ENCODE data around the gene STX4. TPM values are rescaled to one million over a fixed set of nuclear protein-coding genes. Genes with fewer than 3 reads are reported as not detected.

Gene STX4
- polyA plus RNA-seq, 4 donors, result 64.6 to 115 (median 91.5) TPM

- FAIRE-seq, result no peak
- no peak overlapping the region for H3K4me3 ChIP-seq (ENCODE audit: low read depth in 1 of 3, low read length in 3 of 3)
- no peaks in the 10 kb centered on the region for H3K27me3 ChIP-seq (ENCODE audit: control insufficient read depth in 3 of 3, insufficient read depth in 3 of 3, low read length in 3 of 3)
- peaks cover 0 to 9% (median 0%) of the 10 kb centered on the region in 3 donors for H3K4me1 ChIP-seq (ENCODE audit: control insufficient read depth in 3 of 3, insufficient read depth in 2 of 3, low read depth in 1 of 3, low read length in 2 of 3)
- 90% methylated on average over 10 of the region's 10 CpGs for WGBS, 3 donors
- H3K36me3 ChIP-seq (ENCODE audit: control insufficient read depth in 3 of 3, insufficient read depth in 2 of 3, low read depth in 1 of 3, low read length in 3 of 3), result peaks cover 19 to 35% (median 20%) of the 10 kb centered on the region in 3 donors
- DNase-seq, result no peak
- H3K27ac ChIP-seq (ENCODE audit: low read depth in 1 of 3, low read length in 2 of 3), result peak overlapping the region in 1 of 3 donors; percentile 9
- H3K9me3 ChIP-seq (ENCODE audit: control insufficient read depth in 2 of 2, insufficient read depth in 1 of 2, low read depth in 1 of 2, low read length in 1 of 2), result no peaks in the 10 kb centered on the region
Observed at GRCh38 chr16:31042866-31043265, 9.5 kb downstream of the STX4 start.

GRCh38 chr16:31043352-31043751 lies 10.0 kb downstream of the STX4 start:
- H3K27me3 ChIP-seq (ENCODE audit: control insufficient read depth in 3 of 3, insufficient read depth in 3 of 3, low read length in 3 of 3), result no peaks in the 10 kb centered on the region
- no peak overlapping the region for H3K4me3 ChIP-seq (ENCODE audit: low read depth in 1 of 3, low read length in 3 of 3)
- no peaks in the 10 kb centered on the region for H3K9me3 ChIP-seq (ENCODE audit: control insufficient read depth in 2 of 2, insufficient read depth in 1 of 2, low read depth in 1 of 2, low read length in 1 of 2)
- no peak for FAIRE-seq
- H3K27ac ChIP-seq (ENCODE audit: low read depth in 1 of 3, low read length in 2 of 3), result peak overlapping the region in 1 of 3 donors; percentile 9
- peak in 1 of 2 donors; percentile 43 for DNase-seq
- peaks cover 16 to 30% (median 19%) of the 10 kb centered on the region in 3 donors for H3K36me3 ChIP-seq (ENCODE audit: control insufficient read depth in 3 of 3, insufficient read depth in 2 of 3, low read depth in 1 of 3, low read length in 3 of 3)
- peaks cover 0 to 9% (median 0%) of the 10 kb centered on the region in 3 donors for H3K4me1 ChIP-seq (ENCODE audit: control insufficient read depth in 3 of 3, insufficient read depth in 2 of 3, low read depth in 1 of 3, low read length in 2 of 3)
- 40 to 68% (median 42%) methylated on average over 1 of the region's 1 CpG for WGBS, 3 donors

GRCh38 chr16:31043898-31044481 lies 10.6 kb downstream of the STX4 start:
- H3K27me3 ChIP-seq (ENCODE audit: control insufficient read depth in 3 of 3, insufficient read depth in 3 of 3, low read length in 3 of 3), result no peaks in the 10 kb centered on the region
- peak overlapping the region in 1 of 3 donors; percentile 46 for H3K27ac ChIP-seq (ENCODE audit: low read depth in 1 of 3, low read length in 2 of 3)
- WGBS, 3 donors, result 63 to 77% (median 64%) methylated on average over 4 of the region's 4 CpGs
- peak; percentile 55 to 81 for DNase-seq
- H3K4me1 ChIP-seq (ENCODE audit: control insufficient read depth in 3 of 3, insufficient read depth in 2 of 3, low read depth in 1 of 3, low read length in 2 of 3), result peaks cover 0 to 9% (median 0%) of the 10 kb centered on the region in 3 donors
- H3K9me3 ChIP-seq (ENCODE audit: control insufficient read depth in 2 of 2, insufficient read depth in 1 of 2, low read depth in 1 of 2, low read length in 1 of 2), result no peaks in the 10 kb centered on the region
- FAIRE-seq, result no peak
- H3K36me3 ChIP-seq (ENCODE audit: control insufficient read depth in 3 of 3, insufficient read depth in 2 of 3, low read depth in 1 of 3, low read length in 3 of 3), result peaks cover 11 to 24% (median 14%) of the 10 kb centered on the region in 3 donors
- H3K4me3 ChIP-seq (ENCODE audit: low read depth in 1 of 3, low read length in 3 of 3), result no peak overlapping the region

GRCh38 chr16:31050280-31051030 lies 17.1 kb downstream of the STX4 start:
- WGBS, 3 donors, result 76 to 81% (median 80%) methylated on average over 10 of the region's 10 CpGs
- Histone ChIP-seq H3K9me3 (ENCODE audit: control insufficient read depth in 2 of 2, insufficient read depth in 1 of 2, low read depth in 1 of 2, low read length in 1 of 2) (no peaks in the 10 kb centered on the region), H3K27ac (ENCODE audit: low read depth in 1 of 3, low read length in 2 of 3) (no peak overlapping the region), H3K36me3 (ENCODE audit: control insufficient read depth in 3 of 3, insufficient read depth in 2 of 3, low read depth in 1 of 3, low read length in 3 of 3) (no peaks in the 10 kb centered on the region), H3K4me1 (ENCODE audit: control insufficient read depth in 3 of 3, insufficient read depth in 2 of 3, low read depth in 1 of 3, low read length in 2 of 3) (peaks cover 0 to 3% (median 0%) of the 10 kb centered on the region in 3 donors), H3K27me3 (ENCODE audit: control insufficient read depth in 3 of 3, insufficient read depth in 3 of 3, low read length in 3 of 3) (no peaks in the 10 kb centered on the region), H3K4me3 (ENCODE audit: low read depth in 1 of 3, low read length in 3 of 3) (no peak overlapping the region)
- FAIRE-seq (no peak), DNase-seq (no peak)

- WGBS, 3 donors, result 9 to 52% (median 10%) methylated on average over 2 of the region's 2 CpGs
- Histone ChIP-seq H3K4me3 (ENCODE audit: low read depth in 1 of 3, low read length in 3 of 3) (no peak overlapping the region), H3K9me3 (ENCODE audit: control insufficient read depth in 2 of 2, insufficient read depth in 1 of 2, low read depth in 1 of 2, low read length in 1 of 2) (no peaks in the 10 kb centered on the region), H3K4me1 (ENCODE audit: control insufficient read depth in 3 of 3, insufficient read depth in 2 of 3, low read depth in 1 of 3, low read length in 2 of 3) (peaks cover 0 to 3% (median 0%) of the 10 kb centered on the region in 3 donors), H3K36me3 (ENCODE audit: control insufficient read depth in 3 of 3, insufficient read depth in 2 of 3, low read depth in 1 of 3, low read length in 3 of 3) (no peaks in the 10 kb centered on the region), H3K27me3 (ENCODE audit: control insufficient read depth in 3 of 3, insufficient read depth in 3 of 3, low read length in 3 of 3) (no peaks in the 10 kb centered on the region), H3K27ac (ENCODE audit: low read depth in 1 of 3, low read length in 2 of 3) (peak overlapping the region in 1 of 3 donors; percentile 23)
- DNase-seq (peak; percentile 81 to 86), FAIRE-seq (no peak)
Observed at GRCh38 chr16:31052114-31052513, 18.8 kb downstream of the STX4 start.

- Histone ChIP-seq H3K27me3 (ENCODE audit: control insufficient read depth in 3 of 3, insufficient read depth in 3 of 3, low read length in 3 of 3) (no peaks in the 10 kb centered on the region), H3K27ac (ENCODE audit: low read depth in 1 of 3, low read length in 2 of 3) (no peak overlapping the region), H3K4me3 (ENCODE audit: low read depth in 1 of 3, low read length in 3 of 3) (no peak overlapping the region), H3K9me3 (ENCODE audit: control insufficient read depth in 2 of 2, insufficient read depth in 1 of 2, low read depth in 1 of 2, low read length in 1 of 2) (no peaks in the 10 kb centered on the region), H3K36me3 (ENCODE audit: control insufficient read depth in 3 of 3, insufficient read depth in 2 of 3, low read depth in 1 of 3, low read length in 3 of 3) (peaks cover 0 to 12% (median 0%) of the 10 kb centered on the region in 3 donors), H3K4me1 (ENCODE audit: control insufficient read depth in 3 of 3, insufficient read depth in 2 of 3, low read depth in 1 of 3, low read length in 2 of 3) (peaks cover 0 to 3% (median 0%) of the 10 kb centered on the region in 3 donors)
- WGBS, 3 donors, result 82 to 93% (median 83%) methylated on average over 4 of the region's 4 CpGs
- no peak for FAIRE-seq
- DNase-seq, result no peak
Observed at GRCh38 chr16:31055613-31056012, 22.3 kb downstream of the STX4 start.

GRCh38 chr16:31061126-31061812 lies 27.9 kb downstream of the STX4 start:
- FAIRE-seq, result no peak
- 95 to 98% (median 95%) methylated on average over 37 to 42 of the region's 42 CpGs for WGBS, 3 donors
- no peak for DNase-seq
- Histone ChIP-seq H3K4me1 (ENCODE audit: control insufficient read depth in 3 of 3, insufficient read depth in 2 of 3, low read depth in 1 of 3, low read length in 2 of 3) (no peaks in the 10 kb centered on the region), H3K9me3 (ENCODE audit: control insufficient read depth in 2 of 2, insufficient read depth in 1 of 2, low read depth in 1 of 2, low read length in 1 of 2) (no peaks in the 10 kb centered on the region), H3K36me3 (ENCODE audit: control insufficient read depth in 3 of 3, insufficient read depth in 2 of 3, low read depth in 1 of 3, low read length in 3 of 3) (peaks cover 0 to 42% (median 8%) of the 10 kb centered on the region in 3 donors), H3K27me3 (ENCODE audit: control insufficient read depth in 3 of 3, insufficient read depth in 3 of 3, low read length in 3 of 3) (no peaks in the 10 kb centered on the region), H3K27ac (ENCODE audit: low read depth in 1 of 3, low read length in 2 of 3) (no peak overlapping the region), H3K4me3 (ENCODE audit: low read depth in 1 of 3, low read length in 3 of 3) (no peak overlapping the region)

- no peaks in the 10 kb centered on the region for H3K9me3 ChIP-seq (ENCODE audit: control insufficient read depth in 2 of 2, insufficient read depth in 1 of 2, low read depth in 1 of 2, low read length in 1 of 2)
- no peaks in the 10 kb centered on the region for H3K4me1 ChIP-seq (ENCODE audit: control insufficient read depth in 3 of 3, insufficient read depth in 2 of 3, low read depth in 1 of 3, low read length in 2 of 3)
- FAIRE-seq (no peak), DNase-seq (no peak)
- H3K4me3 ChIP-seq (ENCODE audit: low read depth in 1 of 3, low read length in 3 of 3), result no peak overlapping the region
- peaks cover 0 to 43% (median 8%) of the 10 kb centered on the region in 3 donors for H3K36me3 ChIP-seq (ENCODE audit: control insufficient read depth in 3 of 3, insufficient read depth in 2 of 3, low read depth in 1 of 3, low read length in 3 of 3)
- H3K27ac ChIP-seq (ENCODE audit: low read depth in 1 of 3, low read length in 2 of 3), result no peak overlapping the region
- WGBS, 3 donors, result 97% methylated on average over 48 to 54 of the region's 54 CpGs
- no peaks in the 10 kb centered on the region for H3K27me3 ChIP-seq (ENCODE audit: control insufficient read depth in 3 of 3, insufficient read depth in 3 of 3, low read length in 3 of 3)
Observed at GRCh38 chr16:31061813-31062440, 28.6 kb downstream of the STX4 start.
